GM18907 (cell line): ENCODE measurements around the gene TNNT3.

Experiments
- ATAC-seq: cut with Tn5 transposase; IDR thresholded peaks from one replicate; pipeline ENCODE4 v1.9.1; 2021; ENCODE audit warnings: mild to moderate bottlenecking, moderate library complexity; ENCODE audit not compliant: unreplicated experiment

TNNT3 gene

DNA sequence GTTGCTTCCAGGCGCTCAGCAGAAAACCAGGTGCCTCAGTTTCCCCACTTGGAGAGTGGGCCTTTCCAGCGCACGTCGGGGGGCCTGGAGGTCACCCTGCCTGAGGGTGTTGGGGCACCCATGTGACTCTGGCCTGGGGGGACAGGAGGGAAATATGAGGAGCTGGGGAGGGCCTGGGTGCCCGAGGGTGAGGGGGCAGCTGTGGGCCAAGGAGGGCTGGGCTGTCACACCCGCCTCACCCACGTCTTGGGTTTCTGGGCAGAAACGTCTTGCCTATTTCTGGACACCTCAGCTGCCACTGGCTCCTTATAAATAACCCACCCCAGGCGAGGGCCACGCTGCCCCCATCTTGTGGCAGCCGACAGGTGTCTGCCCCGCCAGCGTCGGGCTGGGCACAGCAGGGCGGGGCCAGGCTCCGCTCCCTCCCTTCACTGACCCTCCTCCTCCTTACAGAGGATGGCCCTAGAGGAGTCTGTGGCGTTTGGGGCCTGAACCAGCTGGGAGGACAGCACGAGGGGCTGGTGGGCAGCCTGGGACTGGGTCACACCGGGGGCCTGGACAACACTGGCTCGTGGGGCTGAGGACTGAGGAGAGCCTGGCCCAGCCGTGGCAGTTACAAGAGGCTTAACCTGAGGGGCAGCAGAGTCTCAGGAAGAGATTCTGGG lies 1.5 kb downstream of the TNNT3 start:
- ATAC-seq: no peak

DNA sequence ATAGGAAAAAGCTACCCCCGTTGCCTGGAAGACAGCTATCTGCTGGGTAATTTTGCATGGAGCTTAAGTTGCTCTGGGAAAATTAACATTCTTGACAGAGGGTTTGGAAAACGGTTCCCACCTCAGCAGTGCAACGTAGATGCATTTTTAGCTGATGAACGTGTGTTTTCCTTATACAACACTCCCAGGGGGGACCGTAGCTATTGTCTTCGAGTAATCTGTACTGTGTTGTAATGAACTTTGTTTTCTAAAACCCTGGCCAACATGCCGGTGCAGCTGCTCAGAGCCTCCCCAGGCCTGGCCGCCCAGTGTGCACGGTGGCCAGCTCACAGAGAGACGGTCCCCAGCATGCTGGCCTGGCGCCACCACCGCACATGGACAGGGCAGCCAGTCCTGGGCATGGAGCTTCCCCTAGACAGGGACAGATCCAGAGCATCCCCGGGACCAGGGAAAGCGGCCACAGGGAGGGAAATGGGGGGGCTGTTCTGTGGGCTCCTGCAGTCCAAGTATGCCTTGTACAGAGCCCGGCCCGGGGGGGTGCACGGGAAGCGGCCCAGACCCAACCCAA lies 2.2 kb downstream of the TNNT3 start:
- ATAC-seq: no peak

DNA sequence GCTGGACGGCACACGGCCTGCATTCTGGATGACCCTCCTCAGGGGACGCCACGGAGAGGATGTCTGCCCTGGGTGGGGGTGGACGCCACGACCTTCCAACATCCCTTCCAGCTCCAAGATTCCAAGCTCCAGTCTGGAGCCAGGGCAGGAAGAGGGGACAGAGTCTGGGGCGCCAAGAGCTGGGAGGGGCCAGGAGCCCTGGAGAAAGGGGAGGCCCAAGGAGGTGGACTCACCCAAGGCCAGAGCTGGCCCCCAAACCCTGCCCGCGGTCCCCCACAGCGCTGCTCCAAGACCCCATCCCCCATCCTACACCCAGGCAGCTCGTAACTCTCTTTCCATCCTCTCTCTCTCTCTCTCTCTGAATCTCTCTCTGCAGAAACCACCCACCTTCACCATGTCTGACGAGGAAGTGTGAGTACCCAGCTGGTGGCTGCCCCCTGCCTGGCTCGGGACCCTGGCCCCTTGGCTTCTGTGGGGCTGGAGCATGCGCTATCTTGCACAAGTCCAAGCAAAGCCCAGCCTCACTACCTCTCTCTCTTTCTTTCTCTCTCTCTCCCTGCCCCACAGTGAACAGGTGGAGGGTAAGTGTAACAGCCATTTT lies 3.1 kb downstream of the TNNT3 start:
- ATAC-seq: no peak

DNA sequence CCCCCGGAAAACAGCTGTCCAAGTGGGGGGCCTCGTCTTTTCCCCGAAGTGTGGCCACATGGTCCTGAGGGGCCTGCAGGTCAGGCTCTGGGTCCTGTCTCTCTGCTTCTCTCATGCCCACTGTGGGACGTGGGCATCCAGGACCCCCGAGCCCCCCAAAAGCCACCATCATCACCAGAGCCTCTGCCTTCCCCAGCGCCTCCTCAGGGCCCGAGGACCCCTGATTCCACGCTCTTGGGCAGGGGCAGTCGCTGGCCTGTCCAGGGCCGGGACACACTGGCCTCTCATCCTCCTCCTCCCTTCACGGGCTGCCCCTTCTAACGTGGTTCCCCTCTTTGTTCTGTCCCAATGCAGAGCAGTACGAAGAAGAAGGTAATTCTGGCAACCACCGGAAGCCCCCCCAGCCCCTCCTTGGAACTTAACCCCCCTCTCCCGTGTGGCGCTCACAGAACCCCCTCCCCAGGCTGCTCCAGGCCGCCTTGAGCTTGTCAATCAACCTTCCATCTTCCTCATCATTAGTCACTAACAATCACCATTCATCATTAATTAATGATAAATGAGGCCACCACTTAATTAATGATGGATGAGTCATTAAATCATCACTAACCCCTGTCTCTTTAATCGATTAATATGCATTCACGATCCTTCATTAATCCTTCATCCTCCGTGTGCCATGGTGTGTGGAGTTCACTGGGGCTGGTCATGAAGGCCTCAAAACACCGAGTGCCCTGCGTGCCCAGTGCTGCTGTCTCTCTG lies 3.9 kb downstream of the TNNT3 start:
- no peak for ATAC-seq

DNA sequence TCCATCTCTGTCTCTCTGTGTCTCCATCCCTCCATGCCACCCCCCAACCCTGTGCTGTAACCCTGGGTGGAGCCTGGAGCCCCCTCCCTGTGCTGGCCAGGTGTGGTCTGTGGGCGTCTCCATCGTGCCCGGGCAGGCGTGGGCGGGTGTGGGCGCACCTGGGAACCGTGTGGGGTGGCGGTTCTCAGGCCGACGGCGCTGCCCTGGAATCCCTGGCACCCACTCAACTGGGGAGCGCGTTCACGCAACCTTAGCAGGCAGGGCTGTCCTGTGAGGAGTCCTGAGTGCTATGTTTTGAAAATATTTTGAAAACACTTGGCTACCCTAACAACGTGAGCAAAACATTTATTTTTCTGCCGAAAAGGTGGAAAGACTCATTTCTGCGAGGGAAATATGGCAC lies 4.7 kb downstream of the TNNT3 start:
- no peak for ATAC-seq

DNA sequence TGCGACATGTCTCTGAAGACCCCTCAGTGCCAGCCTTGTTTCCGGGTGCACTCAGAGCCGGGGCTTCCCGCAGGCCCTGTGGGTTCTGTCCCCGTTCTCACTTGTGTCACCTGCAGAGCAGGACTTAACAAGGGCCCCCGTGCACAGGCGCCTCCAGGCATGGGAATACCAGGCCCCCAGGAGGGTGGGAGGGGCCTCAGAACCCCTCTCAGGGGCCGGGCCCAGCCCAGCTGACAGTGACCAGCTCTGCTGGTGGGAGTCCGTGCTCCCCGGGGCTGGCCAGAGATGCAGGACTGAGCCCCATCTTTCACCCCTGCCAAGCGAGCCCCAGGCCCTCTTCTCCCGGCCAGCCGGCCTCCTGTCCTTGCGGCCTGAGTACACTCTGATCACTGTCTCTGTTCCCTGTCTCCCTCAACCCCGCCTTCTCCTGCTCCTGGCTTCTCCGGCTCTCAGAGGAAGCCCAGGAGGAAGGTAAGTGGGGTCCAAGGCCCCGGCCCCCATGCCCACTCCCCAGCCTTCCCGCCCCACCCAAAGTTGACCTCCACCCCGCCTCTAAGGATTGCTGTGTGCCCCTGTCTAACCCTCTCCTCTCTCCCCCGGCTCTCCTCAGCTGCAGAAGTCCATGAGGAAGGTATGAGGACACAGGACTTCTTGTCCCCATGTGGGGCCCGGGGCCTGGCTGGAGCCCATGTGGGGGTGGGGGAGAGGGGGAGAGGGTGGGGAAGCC lies 5.3 kb downstream of the TNNT3 start:
- no peak for ATAC-seq

DNA sequence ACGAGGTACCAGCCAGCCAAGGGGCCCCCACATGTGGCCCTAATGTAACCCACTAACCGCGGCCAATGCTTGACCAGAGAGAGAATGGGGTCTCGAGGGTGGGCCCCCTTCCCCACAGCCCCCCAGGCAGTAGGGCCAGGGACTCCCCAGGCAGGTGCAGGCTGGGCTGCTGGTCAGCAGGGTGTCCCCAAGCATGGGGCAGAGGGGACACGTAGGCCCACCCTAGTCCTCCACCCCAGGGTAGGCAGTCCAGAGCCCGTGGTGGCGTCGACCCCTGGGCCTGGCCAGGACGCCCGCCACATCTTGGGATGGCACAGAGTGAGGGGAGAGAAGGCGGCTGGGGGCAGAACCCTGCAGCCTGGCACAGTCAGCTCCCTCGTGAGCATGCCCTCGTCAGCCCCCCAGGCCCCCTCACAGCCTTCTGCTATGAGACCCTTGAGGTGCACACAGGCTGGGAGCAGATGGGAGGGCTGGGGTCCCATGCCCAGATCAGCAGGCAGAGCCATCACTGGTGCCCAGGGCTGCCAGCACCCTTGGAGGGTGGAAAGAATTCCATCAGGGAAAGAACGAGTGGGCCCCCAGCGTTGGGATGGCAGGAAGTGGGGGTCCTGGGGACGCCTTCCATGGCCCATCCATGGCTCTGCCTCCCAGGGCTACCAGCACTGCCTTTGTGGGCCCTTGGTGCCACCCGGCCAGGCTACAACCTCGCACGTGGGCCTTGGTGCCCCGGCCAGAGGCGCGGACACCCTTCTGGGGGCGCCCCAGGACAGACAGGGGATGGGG lies 6.1 kb downstream of the TNNT3 start:
- ATAC-seq: no peak

DNA sequence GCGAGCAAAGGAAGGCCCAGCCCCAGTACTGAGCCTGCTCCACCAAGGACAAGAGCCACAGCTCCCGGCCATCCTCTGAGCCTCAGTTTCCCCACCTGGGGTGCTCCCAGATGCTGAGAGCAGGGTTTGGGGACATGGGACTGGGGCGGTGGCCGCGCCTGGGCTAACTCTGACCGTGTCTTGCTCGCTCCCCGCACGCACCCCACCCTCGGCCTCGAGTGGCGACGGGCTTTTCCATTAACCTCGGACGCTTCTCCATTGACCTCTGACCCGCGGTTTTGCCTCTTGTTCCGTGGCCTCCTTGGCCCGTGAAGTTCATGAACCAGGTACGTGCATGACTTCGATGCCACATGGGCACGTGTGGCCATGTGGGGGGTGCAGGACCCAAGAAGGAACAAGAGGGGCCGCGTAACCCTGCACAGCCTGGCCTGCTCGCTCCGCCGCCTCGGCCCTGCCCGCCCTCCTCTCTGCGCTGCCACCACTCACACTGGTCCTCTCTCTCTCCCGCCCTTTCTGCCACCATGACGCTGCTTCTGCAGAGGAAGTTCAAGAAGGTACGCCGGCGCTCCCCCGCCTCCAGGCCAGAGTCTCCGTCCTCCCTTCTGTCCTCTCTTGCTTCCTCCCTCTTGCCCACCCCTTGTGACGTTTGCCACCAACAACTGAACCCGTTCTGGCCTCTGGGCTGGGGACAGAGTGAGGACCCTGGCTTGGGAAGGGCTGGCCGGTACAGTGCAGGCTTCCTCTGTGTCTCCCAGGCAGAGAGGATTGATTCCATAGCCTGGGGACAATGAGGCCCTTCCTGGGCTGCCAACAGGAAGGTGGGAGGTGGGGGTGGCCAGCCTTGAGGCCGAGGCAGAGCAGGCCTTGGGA lies 6.9 kb downstream of the TNNT3 start:
- no peak for ATAC-seq

DNA sequence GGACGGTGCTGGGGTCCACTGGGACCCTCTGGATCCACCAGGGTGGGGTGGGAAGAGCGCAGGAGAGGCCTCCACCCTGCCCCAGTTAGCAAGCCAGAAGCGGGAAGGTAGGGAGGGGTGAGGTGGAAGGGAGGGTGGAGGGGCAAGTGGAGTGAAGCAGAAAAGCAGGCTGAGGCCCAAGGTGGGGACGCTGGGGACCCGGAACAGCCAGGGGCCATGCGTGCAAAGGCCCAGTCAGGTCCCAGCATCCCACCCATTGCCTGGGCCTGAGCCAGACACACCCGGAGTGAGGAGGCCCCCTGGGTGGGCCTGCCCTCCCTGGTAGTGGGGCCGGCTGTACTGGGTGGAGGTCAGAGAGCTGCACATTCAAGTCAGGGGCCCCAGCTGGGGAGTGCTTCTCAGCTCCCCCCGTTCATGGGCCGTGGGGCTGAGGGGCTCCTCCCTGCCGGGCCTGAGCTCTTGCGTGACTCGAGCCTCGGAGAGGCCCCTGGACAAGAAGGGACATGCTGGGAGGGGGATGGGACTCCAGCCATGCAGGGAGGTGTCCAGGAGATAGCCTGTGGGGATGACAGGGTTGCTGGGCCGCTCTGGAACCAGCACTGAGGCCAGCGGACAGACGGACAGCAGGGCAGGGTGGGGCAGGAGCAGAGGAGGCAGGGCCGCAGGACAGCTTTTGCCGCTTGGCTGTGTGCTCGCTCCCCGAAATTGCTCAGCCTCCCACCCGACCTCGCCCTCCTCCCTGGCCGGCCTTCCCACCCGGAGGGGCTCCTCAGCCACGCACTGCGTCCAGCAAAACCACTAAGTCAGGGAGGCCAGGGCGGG lies 7.7 kb downstream of the TNNT3 start:
- no peak for ATAC-seq

DNA sequence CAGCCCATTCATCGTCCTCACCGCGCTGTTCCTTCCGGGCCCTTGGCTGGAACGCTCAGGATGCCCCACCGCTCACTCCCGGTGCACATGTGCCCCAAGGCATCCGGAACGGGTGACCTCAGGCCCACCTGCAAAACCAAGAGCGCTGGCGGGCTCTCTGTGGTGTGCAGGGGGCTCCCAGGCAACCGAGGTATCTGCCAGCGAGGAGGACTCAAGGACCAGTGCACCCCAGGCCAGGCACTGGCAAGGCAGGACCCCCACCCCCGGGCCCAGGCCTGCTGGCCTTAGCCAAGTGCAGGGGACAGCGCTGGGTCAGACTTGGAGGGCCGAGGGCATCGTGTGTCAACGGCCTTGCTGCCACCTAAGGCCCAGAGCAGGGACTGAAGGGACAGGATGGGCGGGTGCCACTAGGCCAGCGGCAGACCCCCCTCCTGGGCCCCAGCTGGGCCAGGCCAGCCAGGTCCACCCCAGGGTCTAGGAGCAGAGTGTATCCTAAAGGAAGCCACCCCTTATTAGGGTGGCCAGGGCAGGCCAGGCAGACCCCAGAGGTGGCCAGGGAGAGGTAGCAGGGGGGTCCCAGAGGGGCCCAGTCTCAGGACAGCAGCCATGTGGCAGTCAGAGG lies 8.5 kb downstream of the TNNT3 start:
- ATAC-seq: no peak

DNA sequence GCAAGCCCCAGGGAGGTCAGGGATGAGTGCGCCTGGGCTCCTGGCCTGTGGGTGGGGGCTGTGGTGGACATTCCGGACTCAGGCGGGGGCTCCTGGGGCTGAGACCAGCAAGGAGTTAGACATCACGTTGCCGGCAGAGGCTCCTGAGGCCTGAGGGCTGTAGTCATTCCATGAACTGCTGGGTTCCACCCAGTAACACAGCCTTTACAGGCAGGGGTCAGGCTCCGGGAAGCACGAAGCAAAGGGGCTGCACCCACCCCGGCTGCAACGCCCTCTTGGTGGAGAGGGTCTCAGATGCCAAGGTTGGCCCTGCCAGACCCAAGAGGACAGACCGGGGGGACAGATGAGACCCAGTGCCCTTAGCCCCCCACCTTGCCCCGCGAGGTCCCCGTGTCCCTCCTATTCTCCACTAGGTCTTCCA lies 9.0 kb downstream of the TNNT3 start:
- no peak for ATAC-seq

DNA sequence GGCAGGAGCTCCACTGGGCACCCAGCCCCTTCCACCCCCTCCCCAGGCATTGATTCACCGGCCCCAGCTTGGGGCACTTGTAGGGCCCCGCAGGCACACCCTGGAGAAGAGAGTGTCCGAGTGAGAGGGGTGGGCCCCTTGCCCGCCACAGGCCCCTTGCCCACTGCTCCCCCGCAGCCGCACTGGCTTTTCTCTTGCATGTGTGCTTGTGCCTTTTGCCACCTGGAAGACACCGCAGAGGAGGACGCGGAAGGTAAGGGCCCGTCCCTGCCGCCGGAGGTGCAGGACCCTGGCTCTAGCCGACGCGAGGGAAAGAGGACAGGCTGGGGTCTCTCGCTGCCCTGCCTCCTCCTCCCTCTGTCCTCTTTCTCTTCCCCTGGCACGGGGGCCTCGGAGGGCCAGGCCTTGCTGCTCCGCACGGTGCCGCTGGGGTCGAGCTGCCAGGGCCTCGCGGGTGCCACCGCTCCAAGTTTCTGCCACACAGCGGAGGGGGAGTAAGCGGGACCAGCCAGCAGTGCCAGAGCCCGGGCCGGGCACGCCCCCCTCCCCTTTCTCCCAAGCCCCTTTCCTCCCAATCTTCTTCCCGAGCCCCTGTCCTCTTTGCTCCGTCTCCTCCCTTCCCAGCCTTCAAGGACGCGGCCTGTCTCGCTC lies 9.5 kb downstream of the TNNT3 start:
- no peak for ATAC-seq

DNA sequence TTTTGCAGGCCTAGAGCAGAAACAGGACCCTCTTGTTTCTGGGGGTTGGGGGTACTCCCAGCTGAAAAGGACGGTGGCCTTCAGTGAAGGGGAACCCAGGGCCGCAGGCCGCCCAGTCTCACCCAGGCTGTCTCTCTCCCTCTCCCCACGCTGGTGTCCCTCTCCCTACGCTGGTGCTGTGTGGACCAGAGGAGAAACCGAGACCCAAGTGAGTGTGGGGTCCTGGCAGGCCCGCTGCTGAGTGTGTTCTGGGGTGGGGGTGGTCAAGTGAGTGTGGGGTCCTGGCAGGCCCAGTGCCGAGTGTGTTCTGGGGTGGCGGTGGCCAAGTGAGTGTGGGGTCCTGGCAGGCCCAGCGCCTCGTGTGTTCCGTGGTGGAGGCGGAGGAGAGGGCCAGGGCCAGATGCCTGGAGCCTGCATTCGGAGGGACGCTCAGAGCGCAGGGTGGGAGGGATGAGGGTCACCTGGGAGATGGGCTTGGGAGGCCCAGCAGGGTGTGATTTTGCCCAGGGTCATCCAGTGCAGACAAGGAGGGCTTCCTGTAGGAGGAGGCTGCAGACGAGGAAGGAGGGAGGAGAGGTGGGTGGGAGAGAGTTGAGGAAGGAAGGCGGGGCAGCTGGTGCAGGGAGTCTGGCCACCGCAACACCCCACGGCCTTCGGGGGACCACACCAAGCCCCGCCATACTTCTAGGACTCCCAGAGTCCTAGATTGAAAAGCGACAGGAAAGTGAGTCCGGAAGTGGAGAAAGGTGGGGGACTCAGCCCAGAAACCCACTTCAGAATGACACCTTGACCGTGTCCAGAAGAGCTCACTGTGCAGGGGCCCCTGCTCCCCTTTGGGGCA lies 10.3 kb downstream of the TNNT3 start:
- no peak for ATAC-seq

DNA sequence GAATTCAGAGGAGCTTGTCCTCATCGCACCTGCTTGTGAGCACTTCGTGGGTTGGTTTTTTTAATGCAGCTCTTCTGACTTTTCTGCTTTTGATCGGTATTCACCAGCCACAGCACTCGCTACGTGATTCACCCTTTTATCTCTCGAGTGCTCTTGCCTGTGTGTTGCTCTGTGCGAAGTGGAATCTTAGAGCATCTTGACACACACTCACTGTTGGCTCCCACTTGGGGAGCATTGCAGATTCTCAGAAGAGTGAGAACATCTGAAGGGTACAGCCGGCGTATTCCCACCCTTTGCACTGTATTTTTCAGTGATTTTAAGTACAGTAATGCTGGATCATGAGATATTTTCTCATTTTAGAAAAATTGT lies 10.9 kb downstream of the TNNT3 start:
- ATAC-seq: no peak

DNA sequence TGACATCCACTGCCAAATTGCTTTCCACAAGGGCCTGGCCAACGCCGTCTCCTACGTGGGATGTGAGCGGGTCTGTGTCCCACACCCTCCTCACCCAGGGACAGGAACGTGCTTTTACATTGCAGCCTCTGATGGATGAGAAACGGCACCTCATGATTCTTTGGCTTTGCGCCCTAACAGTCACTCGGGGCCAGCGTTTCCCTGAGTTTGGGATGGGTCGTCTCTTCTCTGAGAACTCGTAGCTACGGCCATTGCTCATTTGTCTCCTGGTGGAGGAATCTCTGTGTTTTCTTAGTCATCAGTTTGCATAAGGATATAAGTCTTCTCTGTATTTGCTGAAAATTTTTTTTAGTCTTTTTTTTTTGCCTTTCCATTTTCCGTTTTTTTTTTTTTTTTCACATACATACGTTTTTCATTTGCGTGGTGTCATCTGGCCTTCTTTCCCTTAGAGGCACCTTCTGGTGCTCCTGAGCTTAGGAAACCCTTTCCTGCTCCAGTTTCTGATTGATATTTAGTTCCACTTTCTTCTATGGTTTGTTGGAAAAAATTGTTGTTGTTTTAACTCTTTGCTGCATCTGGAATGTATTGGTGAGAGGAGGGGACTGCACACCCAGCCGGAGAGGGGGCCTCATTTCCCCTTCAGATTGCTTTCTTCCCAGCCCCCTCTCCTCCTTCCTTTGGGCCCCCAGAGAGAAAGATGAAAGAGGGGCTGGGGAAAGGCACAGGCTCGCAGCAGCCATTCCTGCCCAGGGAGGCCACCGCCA lies 12.0 kb downstream of the TNNT3 start:
- no peak for ATAC-seq

DNA sequence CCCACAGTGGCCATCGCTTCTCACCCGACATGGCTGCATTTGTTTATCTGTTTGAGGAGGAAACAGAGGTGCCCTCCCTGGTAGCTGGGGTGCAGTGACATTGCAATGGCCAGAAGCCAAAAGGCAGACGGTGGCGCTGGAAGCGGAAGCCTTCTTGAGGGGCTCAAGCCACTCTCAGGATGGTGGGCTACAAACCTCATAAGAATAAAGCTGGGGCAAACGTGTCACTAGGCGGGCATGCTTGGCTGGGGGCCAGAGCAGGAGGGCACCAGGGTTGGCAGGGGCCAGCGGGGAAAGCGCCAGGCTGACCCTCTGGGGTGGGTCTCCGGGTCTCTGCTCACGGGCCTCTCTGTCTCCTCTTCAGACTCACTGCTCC lies 12.6 kb downstream of the TNNT3 start:
- no peak for ATAC-seq
